ENCODE measurements around the gene SNRPB. TPM values are rescaled to one million over a fixed set of nuclear protein-coding genes. Genes with fewer than 3 reads are reported as not detected.

The SNRPB gene
- total and polyA plus RNA-seq, 2 of the 13 experiments (the other 11 are each of a cell fraction or from before 2014, with no cell fraction given) = 473 to 844 TPM

DNA sequence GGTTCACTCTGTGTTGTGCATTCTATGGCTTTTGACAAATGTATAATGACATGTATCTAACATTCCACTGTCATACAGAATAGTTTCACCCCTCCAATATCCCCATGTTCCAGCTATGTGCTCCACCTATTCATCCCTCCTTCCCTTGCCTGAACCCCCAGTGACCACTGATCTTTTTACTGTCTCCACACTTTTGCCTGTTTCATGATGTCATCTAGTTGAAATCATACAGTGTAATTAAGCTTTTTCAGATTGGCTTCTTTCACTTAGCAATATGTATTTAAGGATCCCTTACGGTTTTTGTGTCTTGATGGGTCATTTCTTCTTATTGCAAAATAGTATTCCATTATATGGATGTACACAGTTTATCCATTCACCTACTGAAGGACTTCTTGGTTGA is 50.1 kb downstream of the SNRPB start:
- H3K9me3 ChIP-seq (ENCODE audit: low read length) = no peaks in the 10 kb centered on the region
- no TSS peak for BruUV-seq (replicated peaks)
- no peaks in the 10 kb centered on the region for H3K36me3 ChIP-seq (replicated peaks in 1 of 2; ENCODE audit: control insufficient read depth in 1 of 2, insufficient read depth in 2 of 2, low read length in 2 of 2)
- H3K27ac ChIP-seq (ENCODE audit: extremely low read length, insufficient read depth, low read length) = no peak overlapping the region
- no peak overlapping the region for H2AFZ ChIP-seq (ENCODE audit: low read length)
- no peak overlapping the region for H3K4me3 ChIP-seq (replicated peaks in 1 of 3; ENCODE audit: insufficient read depth in 1 of 3, low read depth in 2 of 3, low read length in 3 of 3)
- no peak for DNase-seq (ENCODE audit: low spot score)
- no peak overlapping the region for H3K9ac ChIP-seq (ENCODE audit: insufficient read depth, low read depth, low read length)
- ChIA-PET CTCF (ENCODE audit: low intra/inter-chr PET ratio, low total read pairs) (interaction anchor here (1.5 kb wide), 1 partner anchor 34 kb away, joined by 7 read pairs; no protein-coding TSS in a partner anchor), POLR2A (no interaction called here)
- no peak for FAIRE-seq
- no peaks in the 10 kb centered on the region for H4K20me1 ChIP-seq (ENCODE audit: insufficient read depth, low read length)
- H3K4me2 ChIP-seq (ENCODE audit: low read depth, low read length) = no peak overlapping the region
- 3% methylated on average over 1 of the region's 1 CpG for WGBS (ENCODE audit: low lambda C conversion rate)
- H3K79me2 ChIP-seq (ENCODE audit: insufficient read depth, low read length) = no peaks in the 10 kb centered on the region
- no peak for ATAC-seq
- intact Hi-C loops (cut with micrococcal nuclease; ENCODE audit: unreplicated experiment) (no loop called here), in situ Hi-C loops (cut with HindIII; ENCODE audit: extremely low pct_ligation_motif_present, low pct_unique_long_range_greater_than_20kb) (no loop called here)
- peaks cover 10% of the 10 kb centered on the region for H3K4me1 ChIP-seq (ENCODE audit: insufficient read depth, low read length)
- no peaks in the 10 kb centered on the region; a peak in 1 of 5 replicates for H3K27me3 ChIP-seq (ENCODE audit: control insufficient read depth in 1 of 2, insufficient read depth in 2 of 2, low read length in 2 of 2)
- TF ChIP-seq ZNF230 (CRISPR knock-in tag; IDR thresholded peaks at IDR 0.05) (no peak), ATF7 (IDR thresholded peaks at IDR 0.05) (peak; percentile 68), ATF7 (CRISPR knock-in tag; IDR thresholded peaks at IDR 0.05) (no peak)

DNA sequence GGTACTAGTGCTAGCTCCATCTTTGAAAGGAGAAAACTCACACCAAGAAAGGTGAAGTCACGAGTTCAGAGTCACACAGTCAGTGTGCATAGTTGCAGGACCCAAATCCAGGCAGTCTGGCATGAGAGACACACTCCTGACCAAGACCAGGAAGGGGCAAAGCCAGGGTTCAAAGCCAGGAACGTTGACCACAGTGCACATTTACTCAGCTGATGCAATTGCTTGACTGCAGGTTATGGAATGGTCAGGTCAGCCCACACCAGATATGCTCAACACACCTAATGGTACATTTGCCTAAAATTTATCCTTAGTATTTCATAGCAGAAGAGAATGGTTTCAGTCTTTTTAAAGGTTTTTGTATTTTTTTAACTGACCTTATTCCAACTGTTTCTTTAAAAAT is 52.2 kb downstream of the SNRPB start:
- H2AFZ ChIP-seq (ENCODE audit: low read length) = no peak overlapping the region
- TF ChIP-seq AGO2 (optimal IDR thresholded peaks at IDR 0.05; ENCODE audit: low read depth, low read length) (no peak), FOXA3 (CRISPR knock-in tag; IDR thresholded peaks at IDR 0.05) (peak; percentile 45; the same call in 1 of the 2 replicates), CEBPB (IDR thresholded peaks at IDR 0.05; ENCODE audit: borderline replicate concordance, low read depth, low read length) (peak; percentile 53; the same call in 1 of the 2 replicates), TP53 (CRISPR knock-in tag; conservative IDR thresholded peaks at IDR 0.05) (no peak), NAIF1 (CRISPR knock-in tag; IDR thresholded peaks at IDR 0.05; ENCODE audit: borderline replicate concordance) (no peak), SAP130 (CRISPR knock-in tag; IDR thresholded peaks at IDR 0.05; ENCODE audit: low read depth) (peak; percentile 16; the same call in 1 of the 2 replicates), MYC (CRISPR knock-in tag; IDR thresholded peaks at IDR 0.05; ENCODE audit: borderline replicate concordance) (0 out of 2 replicates have a peak, but pooled peaks have one; percentile 13), ZNF577 (CRISPR knock-in tag; IDR thresholded peaks at IDR 0.05; ENCODE audit: borderline replicate concordance, low read depth) (no peak)
- TF ChIP-seq, protein P1, sequence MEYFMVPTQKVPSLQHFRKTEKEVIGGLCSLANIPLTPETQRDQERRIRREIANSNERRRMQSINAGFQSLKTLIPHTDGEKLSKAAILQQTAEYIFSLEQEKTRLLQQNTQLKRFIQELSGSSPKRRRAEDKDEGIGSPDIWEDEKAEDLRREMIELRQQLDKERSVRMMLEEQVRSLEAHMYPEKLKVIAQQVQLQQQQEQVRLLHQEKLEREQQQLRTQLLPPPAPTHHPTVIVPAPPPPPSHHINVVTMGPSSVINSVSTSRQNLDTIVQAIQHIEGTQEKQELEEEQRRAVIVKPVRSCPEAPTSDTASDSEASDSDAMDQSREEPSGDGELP (IDR thresholded peaks at IDR 0.05; ENCODE audit: borderline replicate concordance, low read depth) = peak; percentile 52; the same call in 1 of the 2 replicates
- TF ChIP-seq, protein P2, sequence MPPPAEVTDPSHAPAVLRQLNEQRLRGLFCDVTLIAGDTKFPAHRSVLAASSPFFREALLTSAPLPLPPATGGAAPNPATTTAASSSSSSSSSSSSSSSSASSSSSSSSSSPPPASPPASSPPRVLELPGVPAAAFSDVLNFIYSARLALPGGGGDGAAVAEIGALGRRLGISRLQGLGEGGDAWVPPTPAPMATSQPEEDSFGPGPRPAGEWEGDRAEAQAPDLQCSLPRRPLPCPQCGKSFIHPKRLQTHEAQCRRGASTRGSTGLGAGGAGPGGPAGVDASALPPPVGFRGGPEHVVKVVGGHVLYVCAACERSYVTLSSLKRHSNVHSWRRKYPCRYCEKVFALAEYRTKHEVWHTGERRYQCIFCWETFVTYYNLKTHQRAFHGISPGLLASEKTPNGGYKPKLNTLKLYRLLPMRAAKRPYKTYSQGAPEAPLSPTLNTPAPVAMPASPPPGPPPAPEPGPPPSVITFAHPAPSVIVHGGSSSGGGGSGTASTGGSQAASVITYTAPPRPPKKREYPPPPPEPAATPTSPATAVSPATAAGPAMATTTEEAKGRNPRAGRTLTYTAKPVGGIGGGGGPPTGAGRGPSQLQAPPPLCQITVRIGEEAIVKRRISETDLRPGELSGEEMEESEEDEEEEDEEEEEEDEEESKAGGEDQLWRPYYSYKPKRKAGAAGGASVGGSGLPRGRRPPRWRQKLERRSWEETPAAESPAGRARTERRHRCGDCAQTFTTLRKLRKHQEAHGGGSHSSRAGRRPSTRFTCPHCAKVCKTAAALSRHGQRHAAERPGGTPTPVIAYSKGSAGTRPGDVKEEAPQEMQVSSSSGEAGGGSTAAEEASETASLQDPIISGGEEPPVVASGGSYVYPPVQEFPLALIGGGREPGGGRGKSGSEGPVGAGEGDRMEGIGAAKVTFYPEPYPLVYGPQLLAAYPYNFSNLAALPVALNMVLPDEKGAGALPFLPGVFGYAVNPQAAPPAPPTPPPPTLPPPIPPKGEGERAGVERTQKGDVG (CRISPR knock-in tag; IDR thresholded peaks at IDR 0.05; ENCODE audit: borderline replicate concordance) = no peak
- TF ChIP-seq, protein P3, sequence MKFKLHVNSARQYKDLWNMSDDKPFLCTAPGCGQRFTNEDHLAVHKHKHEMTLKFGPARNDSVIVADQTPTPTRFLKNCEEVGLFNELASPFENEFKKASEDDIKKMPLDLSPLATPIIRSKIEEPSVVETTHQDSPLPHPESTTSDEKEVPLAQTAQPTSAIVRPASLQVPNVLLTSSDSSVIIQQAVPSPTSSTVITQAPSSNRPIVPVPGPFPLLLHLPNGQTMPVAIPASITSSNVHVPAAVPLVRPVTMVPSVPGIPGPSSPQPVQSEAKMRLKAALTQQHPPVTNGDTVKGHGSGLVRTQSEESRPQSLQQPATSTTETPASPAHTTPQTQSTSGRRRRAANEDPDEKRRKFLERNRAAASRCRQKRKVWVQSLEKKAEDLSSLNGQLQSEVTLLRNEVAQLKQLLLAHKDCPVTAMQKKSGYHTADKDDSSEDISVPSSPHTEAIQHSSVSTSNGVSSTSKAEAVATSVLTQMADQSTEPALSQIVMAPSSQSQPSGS (CRISPR knock-in tag; IDR thresholded peaks at IDR 0.05) = no peak

More for the DNA sequence above, 52.2 kb downstream of the SNRPB start:
- Histone ChIP-seq H3K27ac (ENCODE audit: extremely low read length, insufficient read depth, low read length) (no peak overlapping the region), H3K36me3 (replicated peaks in 1 of 2; ENCODE audit: control insufficient read depth in 1 of 2, insufficient read depth in 2 of 2, low read length in 2 of 2) (no peaks in the 10 kb centered on the region), H3K4me2 (ENCODE audit: low read depth, low read length) (peak overlapping the region; percentile 14; the same call in 1 of the 2 replicates), H4K20me1 (ENCODE audit: insufficient read depth, low read length) (no peaks in the 10 kb centered on the region), H3K9me3 (ENCODE audit: low read length) (no peaks in the 10 kb centered on the region), H3K4me1 (ENCODE audit: insufficient read depth, low read length) (peaks cover 10% of the 10 kb centered on the region), H3K9ac (ENCODE audit: insufficient read depth, low read depth, low read length) (no peak overlapping the region), H3K4me3 (replicated peaks in 1 of 3; ENCODE audit: insufficient read depth in 1 of 3, low read depth in 2 of 3, low read length in 3 of 3) (no peak overlapping the region), H3K27me3 (ENCODE audit: control insufficient read depth in 1 of 2, insufficient read depth in 2 of 2, low read length in 2 of 2) (no peaks in the 10 kb centered on the region; a peak in 1 of 5 replicates), H3K79me2 (ENCODE audit: insufficient read depth, low read length) (no peaks in the 10 kb centered on the region)
- 10% methylated on average over 2 of the region's 2 CpGs for WGBS (ENCODE audit: low lambda C conversion rate)
- FAIRE-seq (no peak), ATAC-seq (peak; percentile 73), DNase-seq (ENCODE audit: low spot score) (no peak)
- ChIA-PET POLR2A (no interaction called here), CTCF (ENCODE audit: low intra/inter-chr PET ratio, low total read pairs) (no interaction called here)
- in situ Hi-C loops (cut with HindIII; ENCODE audit: extremely low pct_ligation_motif_present, low pct_unique_long_range_greater_than_20kb) (no loop called here), intact Hi-C loops (cut with micrococcal nuclease; ENCODE audit: unreplicated experiment) (no loop called here)
- no TSS peak for BruUV-seq (replicated peaks)
